Endothelial cell of umbilical vein (primary cell): ENCODE results near the gene KHDC3L. TPM values are rescaled to one million over a fixed set of nuclear protein-coding genes. Genes with fewer than 3 reads are reported as not detected.

ENCODE experiments used
- BruUV-seq: library from RNA; stranded (reverse); fragments of 400-500 nt; replicated peaks from 2 replicates; lab custom pipeline; 2021; lab: Mats Ljungman, UMichigan
- CTCF ChIA-PET: fragments of 300-600, 350-600 bp; sonication (Branson Sonifier 250); formaldehyde crosslinking; loops from one replicate; lab custom pipeline; 2021; ENCODE audit warnings: antibody characterized with exemption, inconsistent platforms; lab: Charles Lee
- POLR2A ChIA-PET: fragments of 300-600, 350-600 bp; sonication (Branson Sonifier 250); formaldehyde crosslinking; loops from one replicate; lab custom pipeline; 2021; ENCODE audit warnings: antibody characterized with exemption, inconsistent platforms; lab: Charles Lee
- DNase-seq: peaks from one replicate; pipeline ENCODE4 v3.0.0-alpha.2; 2011; ENCODE audit warnings: low read depth, low spot score
- FAIRE-seq: peaks from 2 replicates; lab custom pipeline; 2011; peaks lifted over from hg19 to GRCh38; lab: Jason Lieb, UNC
- H2AFZ ChIP-seq: 2 replicates; pipeline ENCODE4 v1.6.0; 2012; ENCODE audit warnings: low read depth, low read length, control low read depth, inconsistent platforms
- H3K27ac ChIP-seq: 2 replicates; pipeline ENCODE4 v1.5.1; 2011; ENCODE audit warnings: low read depth, mild to moderate bottlenecking, control low read depth, low read length, moderate library complexity; ENCODE audit not compliant: insufficient read depth
- H3K27me3 ChIP-seq, 2 experiments: 2 replicates each; pipeline versions ENCODE4 v1.6.0 to v1.6.1; 2011; ENCODE audit warnings: low read length in 2 of 2, mixed read lengths in 1 of 2; ENCODE audit not compliant: control insufficient read depth in 2 of 2, insufficient read depth in 2 of 2
- H3K36me3 ChIP-seq, 2 experiments: 2 replicates in 1 of 2; 3 replicates in 1 of 2; pipeline ENCODE4 v1.5.1; 2011; ENCODE audit warnings: low read length in 2 of 2, mild to moderate bottlenecking in 1 of 2, moderate library complexity in 1 of 2; ENCODE audit not compliant: control insufficient read depth in 2 of 2, insufficient read depth in 2 of 2; ENCODE audit errors: extremely low read depth in 1 of 2
- H3K4me1 ChIP-seq: 3 replicates; pipeline ENCODE4 v1.5.1; 2011; ENCODE audit warnings: mild to moderate bottlenecking, low read length; ENCODE audit not compliant: control insufficient read depth, insufficient read depth; ENCODE audit errors: extremely low read depth
- H3K4me2 ChIP-seq: 2 replicates; pipeline ENCODE4 v1.6.1; 2011; ENCODE audit warnings: low read length, control low read depth, mixed read lengths; ENCODE audit not compliant: insufficient read depth
- H3K4me3 ChIP-seq, 3 experiments: fragments of 200-600 bp in 1 of 3; sonication (generic), shearing (Covaris generic) in 1 of 3; replicated peaks in 1 of 3; 2 replicates each; pipeline ENCODE4 v1.5.1; 2011 to 2016; ENCODE audit warnings: control low read depth in 3 of 3, low read length in 3 of 3, mild to moderate bottlenecking in 2 of 3, inconsistent platforms in 1 of 3, low read depth in 1 of 3, moderate library complexity in 1 of 3; ENCODE audit not compliant: insufficient read depth in 1 of 3
- H3K79me2 ChIP-seq: 2 replicates; pipeline ENCODE4 v1.6.0; 2012; ENCODE audit warnings: low read length, inconsistent platforms; ENCODE audit not compliant: control insufficient read depth, insufficient read depth
- H3K9ac ChIP-seq: replicated peaks from 2 replicates; pipeline ENCODE3; 2011; ENCODE audit warnings: low read length, control low read depth; ENCODE audit not compliant: insufficient read depth; ENCODE audit errors: extremely low read depth
- H3K9me1 ChIP-seq: replicated peaks from 3 replicates; pipeline ENCODE4 v1.6.0; 2011; ENCODE audit warnings: mild to moderate bottlenecking, low read length; ENCODE audit not compliant: control insufficient read depth, insufficient read depth; ENCODE audit errors: extremely low read depth
- H3K9me3 ChIP-seq: replicated peaks from 2 replicates; pipeline ENCODE4 v1.5.1; 2012; ENCODE audit warnings: low read length, inconsistent platforms; ENCODE audit not compliant: control insufficient read depth, insufficient read depth
- H4K20me1 ChIP-seq: replicated peaks from 2 replicates; pipeline ENCODE3; 2011; ENCODE audit warnings: mild to moderate bottlenecking, low read length; ENCODE audit not compliant: control insufficient read depth, insufficient read depth; ENCODE audit errors: extremely low read depth
- CTCF ChIP-seq, 2 donors: IDR thresholded peaks; 1 replicate in 1 of 2; 2 replicates in 1 of 2; pipeline ENCODE4 v1.5.1; 2011; ENCODE audit warnings: low read length in 2 of 2, mild to moderate bottlenecking in 2 of 2, moderate library complexity in 2 of 2, control low read depth in 1 of 2, inconsistent platforms in 1 of 2, low read depth in 1 of 2; ENCODE audit not compliant: insufficient read depth in 1 of 2; ENCODE audit errors: extremely low read depth in 1 of 2
- EZH2 ChIP-seq: IDR thresholded peaks from 2 replicates; pipeline ENCODE4 v1.6.1; 2012; ENCODE audit warnings: borderline replicate concordance, low read depth, mild to moderate bottlenecking, moderate library complexity, low read length, inconsistent platforms; ENCODE audit not compliant: severe bottlenecking
- FOS ChIP-seq: IDR thresholded peaks from 2 replicates; pipeline ENCODE4 v1.6.1; 2011; ENCODE audit warnings: mild to moderate bottlenecking, low read length, moderate library complexity, borderline replicate concordance; ENCODE audit not compliant: insufficient read depth
- GATA2 ChIP-seq: IDR thresholded peaks from 2 replicates; pipeline ENCODE4 v1.7.0; 2011; ENCODE audit warnings: low read depth, mild to moderate bottlenecking, moderate library complexity, mixed read lengths, low read length; ENCODE audit not compliant: insufficient read length, insufficient read depth
- JUN ChIP-seq: IDR thresholded peaks from 2 replicates; pipeline ENCODE4 v1.6.1; 2011; ENCODE audit warnings: borderline replicate concordance, low read depth; ENCODE audit not compliant: insufficient read length, insufficient read depth
- MAX ChIP-seq: IDR thresholded peaks from 2 replicates; pipeline ENCODE4 v1.6.1; 2011; ENCODE audit not compliant: insufficient read depth, insufficient read length
- MYC ChIP-seq: IDR thresholded peaks from one replicate; pipeline ENCODE4 v1.6.1; 2011; ENCODE audit warnings: mild to moderate bottlenecking, low read depth, low read length
- POLR2A ChIP-seq: IDR thresholded peaks from 2 replicates; pipeline ENCODE4 v1.6.1; 2012; ENCODE audit warnings: low read depth, mild to moderate bottlenecking, control low read depth, low read length
- POLR2AphosphoS5 ChIP-seq: IDR thresholded peaks from 2 replicates; pipeline ENCODE4 v1.6.1; 2012; ENCODE audit warnings: low read depth, mild to moderate bottlenecking, control low read depth, low read length, moderate library complexity; ENCODE audit not compliant: insufficient read depth
- dilution Hi-C: fragments of 300-500 bp; cut with MboI; formaldehyde crosslinking; loops from one replicate; pipeline ENCODE4 v1.15.0; 2019; ENCODE audit warnings: low sequenced_read_pairs; ENCODE audit not compliant: extremely low pct_ligation_motif_present
- intact Hi-C: fragments of 100-400 bp; cut with micrococcal nuclease; formaldehyde crosslinking; loops from one replicate; pipeline ENCODE4 v1.10.0; 2022
- polyA plus RNA-seq, 4 experiments: library from polyadenylated mRNA; depleted of rRNA in 3 of 4; stranded (reverse) in 3 of 4; unstranded in 1 of 4; fragments of >200 nt; gene quantifications; 2 replicates each; pipeline versions ENCODE4 v1.2.1 to v1.2.3, GENCODE V29; 2011 to 2012; ENCODE audit warnings: missing spikeins in 1 of 4
- total RNA-seq: library from RNA; stranded (reverse); gene quantifications from 2 replicates; pipeline ENCODE4 v1.2.3, GENCODE V29; 2021

Gene KHDC3L
- total and polyA plus RNA-seq, 2 donors (not counting 3 experiments of a cell fraction or from before 2014, with no cell fraction given) = not detected

GRCh38 chr6:73340048-73340447, 22.4 kb upstream of the KHDC3L start:
- Histone ChIP-seq H4K20me1 (no peaks in the 10 kb centered on the region), H3K4me3 (no peak overlapping the region), H3K9ac (no peak overlapping the region), H3K9me1 (no peaks in the 10 kb centered on the region), H3K4me1 (no peaks in the 10 kb centered on the region), H3K36me3 (no peaks in the 10 kb centered on the region), H2AFZ (no peak overlapping the region), H3K27ac (no peak overlapping the region), H3K9me3 (no peaks in the 10 kb centered on the region), H3K27me3 (peaks cover 0 to 2% of the 10 kb centered on the region in 2 experiments), H3K79me2 (no peaks in the 10 kb centered on the region), H3K4me2 (no peak overlapping the region)
- dilution Hi-C loops (no loop called here), intact Hi-C loops (no loop called here)
- no peak for TF ChIP-seq MYC
- TF ChIP-seq GATA2 = no peak
- TF ChIP-seq FOS = no peak
- no peak for TF ChIP-seq CTCF (IDR thresholded peaks at IDR 0.05; ENCODE audit: extremely low read depth in 1 of 2, insufficient read depth in 1 of 2, low read depth in 1 of 2, low read length in 2 of 2)
- no peak for TF ChIP-seq MAX
- no peak for TF ChIP-seq JUN
- no peak for TF ChIP-seq EZH2
- no peak for TF ChIP-seq POLR2AphosphoS5
- TF ChIP-seq POLR2A = no peak
- ChIA-PET CTCF (no interaction called here), POLR2A (no interaction called here)
- FAIRE-seq (no peak), DNase-seq (no peak)
- BruUV-seq = no TSS peak
